Testis (tissue), 3 donors: ENCODE measurements around the gene WNK2. TPM values are rescaled to one million over a fixed set of nuclear protein-coding genes. Genes with fewer than 3 reads are reported as not detected.

Source experiments
- DNase-seq: peaks from one replicate; pipeline ENCODE4 v3.0.0-alpha.2; 2019
- H3K27ac ChIP-seq, 2 donors: fragments of 200-600 bp; sonication (generic); one replicate each; pipeline ENCODE4 v1.5.1; 2019
- H3K27me3 ChIP-seq: fragments of 200-600 bp; sonication (generic); one replicate; pipeline ENCODE4 v1.5.1; 2019
- H3K36me3 ChIP-seq: fragments of 200-600 bp; sonication (generic); one replicate; pipeline ENCODE4 v1.5.1; 2017; ENCODE audit warnings: low read depth; ENCODE audit errors: missing control alignments
- H3K4me1 ChIP-seq: fragments of 200-600 bp; sonication (generic); one replicate; pipeline ENCODE4 v1.5.1; 2019
- H3K4me3 ChIP-seq, 2 donors: fragments of 200-600 bp; sonication (generic); one replicate each; pipeline ENCODE4 v1.5.1; 2017 to 2019
- H3K9me3 ChIP-seq: fragments of 200-600 bp; sonication (generic); one replicate; pipeline ENCODE4 v1.5.1; 2017
- POLR2A ChIP-seq: fragments of 450-650 bp; IDR thresholded peaks from one replicate; pipeline ENCODE4 v1.6.1; 2017; ENCODE audit warnings: antibody characterized with exemption, mild to moderate bottlenecking, moderate library complexity
- WGBS, 2 donors: methylation state at CpG; one replicate each; pipeline ENCODE4 v1.1.5; 2018; 5-methylcytosine and 5-hydroxymethylcytosine counted together
- intact Hi-C: fragments of 100-400 bp; cut with DNase I; formaldehyde crosslinking; loops from one replicate; pipeline ENCODE4 v1.15.1; 2023; ENCODE audit warnings: low total_unique reads
- polyA plus RNA-seq: library from polyadenylated mRNA; stranded (reverse); fragments of 350-450 nt; fragmentation: Illumina TruSeq; extraction: RNeasy Lipid Tissue Mini Kit (QIAGEN cat#74804); gene quantifications from one replicate; pipeline ENCODE4 v1.2.3, GENCODE V29; 2014; ENCODE audit warnings: low read depth, low replicate concordance; ENCODE audit not compliant: insufficient read depth
- total RNA-seq, 2 donors: library from RNA; depleted of rRNA; stranded (reverse); fragments of >200 nt; gene quantifications; one replicate each; pipeline ENCODE4 v1.2.3, GENCODE V29; 2016
- TF ChIP-seq, protein P1 (sequence below), 3 experiments: fragments of 450-650 bp in 2 of 3; fragments of 200-600 bp in 1 of 3; sonication (generic) in 1 of 3; IDR thresholded peaks; one replicate each; pipeline ENCODE4 v1.5.1; 2016 to 2019; ENCODE audit warnings: antibody characterized with exemption in 3 of 3, mild to moderate bottlenecking in 2 of 3, moderate library complexity in 1 of 3

The WNK2 gene
- total and polyA plus RNA-seq, 3 donors from 2014 or later, result 29.0 to 91.1 (median 50.5) TPM

- DNase-seq, result peak; percentile 88
- peak overlapping the region; percentile 62 to 70 for H3K27ac ChIP-seq
- H3K27me3 ChIP-seq, result no peaks in the 10 kb centered on the region
- H3K36me3 ChIP-seq, result no peaks in the 10 kb centered on the region
- H3K4me3 ChIP-seq, result no peak overlapping the region
- 45 to 47% methylated on average over 2 to 16 of the region's 17 CpGs for WGBS, 2 donors
- no peaks in the 10 kb centered on the region for H3K9me3 ChIP-seq
- intact Hi-C loops, result loop anchor here (5.0 kb wide), 1 partner anchor 143 kb away; no protein-coding TSS in a partner anchor
- TF ChIP-seq, protein P1, sequence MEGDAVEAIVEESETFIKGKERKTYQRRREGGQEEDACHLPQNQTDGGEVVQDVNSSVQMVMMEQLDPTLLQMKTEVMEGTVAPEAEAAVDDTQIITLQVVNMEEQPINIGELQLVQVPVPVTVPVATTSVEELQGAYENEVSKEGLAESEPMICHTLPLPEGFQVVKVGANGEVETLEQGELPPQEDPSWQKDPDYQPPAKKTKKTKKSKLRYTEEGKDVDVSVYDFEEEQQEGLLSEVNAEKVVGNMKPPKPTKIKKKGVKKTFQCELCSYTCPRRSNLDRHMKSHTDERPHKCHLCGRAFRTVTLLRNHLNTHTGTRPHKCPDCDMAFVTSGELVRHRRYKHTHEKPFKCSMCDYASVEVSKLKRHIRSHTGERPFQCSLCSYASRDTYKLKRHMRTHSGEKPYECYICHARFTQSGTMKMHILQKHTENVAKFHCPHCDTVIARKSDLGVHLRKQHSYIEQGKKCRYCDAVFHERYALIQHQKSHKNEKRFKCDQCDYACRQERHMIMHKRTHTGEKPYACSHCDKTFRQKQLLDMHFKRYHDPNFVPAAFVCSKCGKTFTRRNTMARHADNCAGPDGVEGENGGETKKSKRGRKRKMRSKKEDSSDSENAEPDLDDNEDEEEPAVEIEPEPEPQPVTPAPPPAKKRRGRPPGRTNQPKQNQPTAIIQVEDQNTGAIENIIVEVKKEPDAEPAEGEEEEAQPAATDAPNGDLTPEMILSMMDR (IDR thresholded peaks at IDR 0.05), result peak; percentile 51 to 81 (median 60)
- no peak for TF ChIP-seq POLR2A
- H3K4me1 ChIP-seq, result peaks cover 40% of the 10 kb centered on the region
Measured at GRCh38 chr9:93304574-93305496, 120.9 kb downstream of the WNK2 start.

DNA sequence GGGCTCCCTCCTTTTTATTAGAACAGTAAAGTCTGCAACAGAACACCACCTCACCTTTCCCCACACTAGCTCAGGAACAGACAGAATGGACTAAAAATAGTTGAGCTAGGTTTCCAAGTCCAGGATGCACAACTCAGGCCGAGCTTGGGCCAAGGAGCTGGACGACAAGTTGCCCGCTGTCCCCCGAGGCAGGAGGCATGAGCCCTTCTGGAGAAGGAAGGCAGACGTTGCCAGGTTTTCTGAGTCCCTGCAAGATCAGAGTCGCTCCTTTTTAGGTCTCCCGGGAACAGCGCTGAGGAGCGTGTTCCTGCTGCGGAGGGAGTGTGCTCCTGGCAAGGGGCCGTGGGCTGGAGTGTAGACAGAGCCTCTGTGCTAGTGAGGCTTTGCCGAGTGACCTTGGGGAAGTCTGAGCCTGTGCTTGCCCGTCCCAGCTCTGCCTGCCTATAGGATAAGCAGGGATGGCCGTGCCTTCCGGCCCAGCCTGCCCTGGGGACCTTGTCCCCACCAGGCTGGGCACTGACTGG is 121.6 kb downstream of the WNK2 start:
- no peak overlapping the region for H3K4me3 ChIP-seq
- H3K4me1 ChIP-seq, result peaks cover 36% of the 10 kb centered on the region
- no peaks in the 10 kb centered on the region for H3K27me3 ChIP-seq
- no peaks in the 10 kb centered on the region for H3K9me3 ChIP-seq
- 22 to 24% methylated on average over 12 to 15 of the region's 15 CpGs for WGBS, 2 donors
- no peaks in the 10 kb centered on the region for H3K36me3 ChIP-seq
- intact Hi-C loops, result no loop called here
- peak overlapping the region; percentile 62 to 70 for H3K27ac ChIP-seq
- peak; percentile 83 for DNase-seq
- no peak for TF ChIP-seq POLR2A
- TF ChIP-seq, protein P1 (IDR thresholded peaks at IDR 0.05), result no peak

- Histone ChIP-seq H3K9me3 (no peaks in the 10 kb centered on the region), H3K27ac (peak overlapping the region; percentile 62 to 70), H3K27me3 (no peaks in the 10 kb centered on the region), H3K4me1 (peaks cover 31% of the 10 kb centered on the region), H3K36me3 (no peaks in the 10 kb centered on the region), H3K4me3 (no peak overlapping the region)
- 36 to 55% methylated on average over 9 of the region's 9 CpGs for WGBS, 2 donors
- peak; percentile 83 for DNase-seq
- intact Hi-C loops, result no loop called here
- TF ChIP-seq POLR2A, result no peak
- TF ChIP-seq, protein P1 (IDR thresholded peaks at IDR 0.05), result no peak
Measured at GRCh38 chr9:93306081-93306480, 122.1 kb downstream of the WNK2 start.

DNA sequence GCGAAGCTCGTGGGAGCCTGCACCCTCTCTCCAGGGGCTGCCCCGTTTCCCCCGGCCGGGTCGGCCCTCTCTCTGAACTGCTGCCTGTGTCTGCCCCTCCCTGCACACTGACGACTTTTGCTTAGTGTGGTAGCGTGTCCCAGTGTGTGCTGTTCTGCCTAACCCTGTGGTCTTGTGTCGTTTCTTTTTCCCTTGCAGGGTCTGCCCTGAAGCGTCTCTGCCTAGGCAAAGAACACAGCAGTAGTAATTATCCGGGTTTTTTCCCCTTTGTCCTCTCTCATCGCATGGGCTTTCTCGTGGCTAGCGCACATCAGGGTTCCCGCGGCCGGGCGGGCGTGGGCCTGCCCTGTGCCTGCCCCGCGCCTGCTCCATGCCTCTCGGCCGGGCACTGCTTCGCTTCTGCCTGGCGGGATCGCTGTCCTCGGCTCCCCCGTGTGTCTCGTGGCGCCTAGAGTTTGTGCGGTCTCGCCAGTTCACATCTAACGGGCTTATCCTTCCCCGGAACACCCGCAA is 122.7 kb downstream of the WNK2 start:
- Histone ChIP-seq H3K27me3 (no peaks in the 10 kb centered on the region), H3K27ac (peak overlapping the region in 1 of 2 donors; percentile 70), H3K4me3 (no peak overlapping the region), H3K4me1 (peaks cover 25% of the 10 kb centered on the region), H3K36me3 (no peaks in the 10 kb centered on the region), H3K9me3 (no peaks in the 10 kb centered on the region)
- intact Hi-C loops, result no loop called here
- no peak for TF ChIP-seq POLR2A
- TF ChIP-seq, protein P1 (IDR thresholded peaks at IDR 0.05), result no peak
- 86 to 89% methylated on average over 35 of the region's 35 CpGs for WGBS, 2 donors
- no peak for DNase-seq
